Astrocyte (in vitro differentiated cells and primary cell): ENCODE data around the gene HLCS. TPM values are rescaled to one million over a fixed set of nuclear protein-coding genes. Genes with fewer than 3 reads are reported as not detected.

Experiments
- DNase-seq: peaks from one replicate; pipeline ENCODE4 v3.0.0-alpha.2; 2010; ENCODE audit warnings: low read depth
- FAIRE-seq: peaks from 2 replicates; lab custom pipeline; 2011; peaks lifted over from hg19 to GRCh38; lab: Jason Lieb, UNC
- H2AFZ ChIP-seq: 2 replicates; pipeline ENCODE4 v1.6.0; 2012; ENCODE audit warnings: low read depth, low read length, inconsistent platforms
- H3K27ac ChIP-seq: 2 replicates; pipeline ENCODE4 v1.5.1; 2011; ENCODE audit warnings: low read depth, low read length, inconsistent platforms
- H3K27me3 ChIP-seq: 2 replicates; pipeline ENCODE4 v1.6.0; 2011; ENCODE audit warnings: low read length, inconsistent platforms; ENCODE audit not compliant: insufficient read depth
- H3K36me3 ChIP-seq: 2 replicates; pipeline ENCODE4 v1.5.1; 2011; ENCODE audit warnings: low read length, inconsistent platforms; ENCODE audit not compliant: insufficient read depth
- H3K4me1 ChIP-seq: 2 replicates; pipeline ENCODE4 v1.5.1; 2011; ENCODE audit warnings: low read length, inconsistent platforms; ENCODE audit not compliant: insufficient read depth
- H3K4me2 ChIP-seq: 2 replicates; pipeline ENCODE4 v1.6.0; 2012; ENCODE audit warnings: low read length, inconsistent platforms
- H3K4me3 ChIP-seq: 2 replicates; pipeline ENCODE4 v1.5.1; 2011; ENCODE audit warnings: low read depth, mild to moderate bottlenecking, low read length, inconsistent platforms; ENCODE audit not compliant: insufficient read depth
- H3K79me2 ChIP-seq: 2 replicates; pipeline ENCODE4 v1.6.0; 2012; ENCODE audit warnings: mild to moderate bottlenecking, low read length, inconsistent platforms; ENCODE audit not compliant: insufficient read depth
- H3K9ac ChIP-seq: 2 replicates; pipeline ENCODE4 v1.6.0; 2012; ENCODE audit warnings: mild to moderate bottlenecking, low read length, inconsistent platforms
- H3K9me3 ChIP-seq: 2 replicates; pipeline ENCODE4 v1.5.1; 2012; ENCODE audit warnings: low read depth, mild to moderate bottlenecking, low read length, inconsistent platforms; ENCODE audit not compliant: insufficient read depth
- H4K20me1 ChIP-seq: 2 replicates; pipeline ENCODE4 v1.6.0; 2012; ENCODE audit warnings: low read length, inconsistent platforms; ENCODE audit not compliant: insufficient read depth
- H3K27ac Mint-ChIP-seq: one replicate; pipeline ENCODE4 v1.8.0; 2021; ENCODE audit warnings: mild to moderate bottlenecking, mixed read lengths; ENCODE audit not compliant: unreplicated experiment
- H3K27me3 Mint-ChIP-seq: one replicate; pipeline ENCODE4 v1.8.0; 2021; ENCODE audit warnings: low read depth, mixed read lengths; ENCODE audit not compliant: unreplicated experiment
- H3K36me3 Mint-ChIP-seq: one replicate; pipeline ENCODE4 v1.8.0; 2021; ENCODE audit warnings: low read depth, mixed read lengths; ENCODE audit not compliant: unreplicated experiment
- H3K4me1 Mint-ChIP-seq: one replicate; pipeline ENCODE4 v1.8.0; 2021; ENCODE audit warnings: low read depth, mixed read lengths; ENCODE audit not compliant: unreplicated experiment
- H3K4me3 Mint-ChIP-seq: one replicate; pipeline ENCODE4 v1.8.0; 2021; ENCODE audit warnings: mild to moderate bottlenecking, moderate library complexity, mixed read lengths; ENCODE audit not compliant: unreplicated experiment
- H3K9me3 Mint-ChIP-seq: one replicate; pipeline ENCODE4 v1.8.0; 2021; ENCODE audit warnings: mild to moderate bottlenecking, mixed read lengths; ENCODE audit not compliant: unreplicated experiment
- CTCF ChIP-seq: IDR thresholded peaks from 2 replicates; pipeline ENCODE4 v1.5.1; 2011; ENCODE audit warnings: low read depth, mild to moderate bottlenecking, inconsistent platforms, low read length, moderate library complexity; ENCODE audit not compliant: insufficient read depth
- EZH2 ChIP-seq: IDR thresholded peaks from 2 replicates; pipeline ENCODE4 v1.6.1; 2012; ENCODE audit warnings: mild to moderate bottlenecking, low read length, inconsistent platforms; ENCODE audit not compliant: insufficient read depth
- total RNA-seq: library from RNA; stranded (reverse); gene quantifications from 2 replicates; pipeline ENCODE4 v1.2.1, GENCODE V29; 2021

The HLCS gene
- total RNA-seq, 1 donor from 2014 or later, result 20.9 TPM

GRCh38 chr21:36773995-36774394 is 192.5 kb downstream of the HLCS start:
- Histone ChIP-seq H3K4me2 (no peak overlapping the region), H3K4me3 (no peak overlapping the region), H2AFZ (no peak overlapping the region), H3K4me1 (peaks cover 21% of the 10 kb centered on the region), H3K36me3 (no peaks in the 10 kb centered on the region), H3K9ac (no peak overlapping the region), H4K20me1 (no peaks in the 10 kb centered on the region), H3K27ac (no peak overlapping the region), H3K9me3 (no peaks in the 10 kb centered on the region), H3K79me2 (no peaks in the 10 kb centered on the region), H3K27me3 (no peaks in the 10 kb centered on the region)
- no peak for DNase-seq
- Mint-ChIP-seq H3K4me3 (no peak overlapping the region), H3K9me3 (no peaks in the 10 kb centered on the region), H3K27ac (no peak overlapping the region), H3K36me3 (no peaks in the 10 kb centered on the region), H3K27me3 (no peaks in the 10 kb centered on the region), H3K4me1 (no peaks in the 10 kb centered on the region)
- FAIRE-seq, result no peak
- TF ChIP-seq EZH2 (no peak), CTCF (no peak)

GRCh38 chr21:36773117-36773516 is 193.4 kb downstream of the HLCS start:
- Mint-ChIP-seq H3K4me3 (no peak overlapping the region), H3K36me3 (no peaks in the 10 kb centered on the region), H3K9me3 (no peaks in the 10 kb centered on the region), H3K4me1 (peaks cover 3% of the 10 kb centered on the region), H3K27me3 (no peaks in the 10 kb centered on the region), H3K27ac (no peak overlapping the region)
- Histone ChIP-seq H4K20me1 (no peaks in the 10 kb centered on the region), H3K9me3 (no peaks in the 10 kb centered on the region), H3K4me1 (peaks cover 28% of the 10 kb centered on the region), H3K79me2 (no peaks in the 10 kb centered on the region), H3K4me2 (peak overlapping the region; percentile 14), H2AFZ (no peak overlapping the region), H3K27ac (peak overlapping the region; percentile 44), H3K36me3 (no peaks in the 10 kb centered on the region), H3K4me3 (no peak overlapping the region), H3K9ac (peak overlapping the region; percentile 32), H3K27me3 (no peaks in the 10 kb centered on the region)
- no peak for TF ChIP-seq CTCF
- FAIRE-seq, result no peak
- DNase-seq, result peak; percentile 86

GRCh38 chr21:36769051-36769839 is 197.2 kb downstream of the HLCS start:
- Histone ChIP-seq H3K27me3 (no peaks in the 10 kb centered on the region), H3K27ac (no peak overlapping the region), H3K36me3 (no peaks in the 10 kb centered on the region), H3K79me2 (no peaks in the 10 kb centered on the region), H3K4me3 (no peak overlapping the region), H3K9me3 (no peaks in the 10 kb centered on the region), H4K20me1 (no peaks in the 10 kb centered on the region), H3K4me2 (peak overlapping the region; percentile 55), H2AFZ (no peak overlapping the region), H3K9ac (peak overlapping the region; percentile 12), H3K4me1 (peaks cover 22% of the 10 kb centered on the region)
- peaks cover 3% of the 10 kb centered on the region for H3K4me1 Mint-ChIP-seq
- FAIRE-seq, result no peak
- no peak overlapping the region for H3K27ac Mint-ChIP-seq
- peaks cover 8% of the 10 kb centered on the region for H3K36me3 Mint-ChIP-seq
- no peak overlapping the region for H3K4me3 Mint-ChIP-seq
- TF ChIP-seq EZH2, result no peak
- no peaks in the 10 kb centered on the region for H3K27me3 Mint-ChIP-seq
- peak; percentile 96 for DNase-seq
- no peaks in the 10 kb centered on the region for H3K9me3 Mint-ChIP-seq
